T-helper 2 cell treated with Interferon-gamma antibody and Interleukin-4, amounts not matched to agents 100 ng/mL and 5 ng/mL, for 36 hours (primary cell): ENCODE measurements around the gene CAV3. TPM values are rescaled to one million over a fixed set of nuclear protein-coding genes. Genes with fewer than 3 reads are reported as not detected.
"Not testable (repeated sequence)": the region's sequence is repeated elsewhere in the genome, so short reads cannot be mapped to it uniquely, and the experiment has no call there.

Experiments
- intact Hi-C: fragments of 100-400 bp; cut with micrococcal nuclease; formaldehyde crosslinking; loops from one replicate; pipeline ENCODE4 v1.15.1; 2023
- total RNA-seq: library from RNA; stranded (reverse); gene quantifications from 2 replicates; pipeline ENCODE4 v1.2.3, GENCODE V29; 2022

The CAV3 gene
- not detected in 2 replicates for total RNA-seq

DNA sequence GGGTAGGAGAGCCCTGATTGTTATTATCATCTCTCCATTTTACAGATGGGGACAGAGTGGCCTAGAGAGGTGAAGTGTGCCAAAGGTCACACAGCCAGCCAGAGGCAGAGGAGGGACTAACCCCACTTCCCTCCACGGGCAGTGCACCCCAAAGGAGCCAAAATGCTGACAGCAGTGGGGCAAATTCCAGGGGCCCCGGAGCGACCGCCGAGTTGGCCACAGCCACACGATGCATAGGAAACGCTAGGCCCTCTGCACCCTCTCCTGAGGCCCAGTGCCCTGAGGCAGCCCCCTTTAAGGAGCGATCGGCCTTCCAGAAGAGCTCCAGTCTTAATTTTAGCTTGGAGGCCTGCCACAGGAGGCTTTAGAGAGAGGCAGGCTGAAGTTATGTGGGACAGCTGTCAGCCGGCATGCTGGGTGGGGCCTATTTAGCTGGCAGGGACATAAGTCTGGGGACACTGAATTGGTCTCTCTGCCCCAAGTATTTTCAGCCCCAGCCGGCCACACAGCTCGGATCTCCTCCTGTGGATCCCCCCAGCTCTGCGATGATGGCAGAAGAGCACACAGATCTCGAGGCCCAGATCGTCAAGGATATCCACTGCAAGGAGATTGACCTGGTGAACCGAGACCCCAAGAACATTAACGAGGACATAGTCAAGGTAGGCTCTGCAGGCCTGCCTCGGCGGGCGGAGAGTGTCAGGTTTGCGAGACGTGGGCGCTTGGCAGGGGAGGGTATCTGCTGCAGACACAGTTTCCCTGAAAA is at the start of gene CAV3:
TSS of gene CAV3 (plus strand) at position 471 of the 763 bp plus-strand sequence. CDS start at position 546, 75 bp downstream.
- intact Hi-C loops, result no loop called here

DNA sequence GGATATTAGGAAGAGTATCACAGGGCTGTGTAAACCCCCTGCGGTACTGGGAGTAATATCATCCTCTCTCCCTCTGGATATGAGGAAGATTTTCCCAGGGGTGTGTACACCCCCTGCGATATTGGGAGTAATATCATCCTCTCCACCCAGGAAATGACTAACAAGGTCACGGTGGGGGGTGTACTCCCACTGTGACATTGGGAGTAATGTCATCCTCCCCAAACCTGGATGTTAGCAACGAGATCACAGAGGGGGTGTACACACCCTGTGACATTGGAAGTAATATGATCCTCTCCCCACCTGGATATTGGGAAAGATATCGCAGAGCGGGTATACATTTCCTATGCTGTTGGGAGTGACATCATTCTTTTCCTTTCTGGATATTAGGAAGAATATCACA is 48.6 kb upstream of the CAV3 start:
- intact Hi-C loops, result not testable (repeated sequence)

DNA sequence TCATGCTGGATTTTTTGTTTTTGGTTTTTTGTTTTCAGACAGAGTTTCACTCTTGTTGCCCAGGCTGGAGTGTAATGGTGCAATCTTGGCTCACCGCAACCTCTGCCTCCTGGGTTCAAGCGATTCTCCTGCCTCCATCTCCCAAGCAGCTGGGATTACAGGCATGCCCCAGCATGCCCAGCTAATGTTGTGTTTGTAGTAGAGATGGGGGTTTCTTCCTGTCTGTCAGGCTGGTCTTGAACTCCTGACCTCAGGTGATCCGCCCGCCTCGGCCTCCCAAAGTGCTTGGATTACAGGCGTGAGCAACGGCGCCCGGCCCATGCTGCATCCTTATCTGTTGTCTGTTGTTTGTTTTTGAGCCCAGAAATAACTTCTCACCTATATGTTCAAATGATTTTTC is 42.3 kb upstream of the CAV3 start:
- intact Hi-C loops, result not testable (repeated sequence)

DNA sequence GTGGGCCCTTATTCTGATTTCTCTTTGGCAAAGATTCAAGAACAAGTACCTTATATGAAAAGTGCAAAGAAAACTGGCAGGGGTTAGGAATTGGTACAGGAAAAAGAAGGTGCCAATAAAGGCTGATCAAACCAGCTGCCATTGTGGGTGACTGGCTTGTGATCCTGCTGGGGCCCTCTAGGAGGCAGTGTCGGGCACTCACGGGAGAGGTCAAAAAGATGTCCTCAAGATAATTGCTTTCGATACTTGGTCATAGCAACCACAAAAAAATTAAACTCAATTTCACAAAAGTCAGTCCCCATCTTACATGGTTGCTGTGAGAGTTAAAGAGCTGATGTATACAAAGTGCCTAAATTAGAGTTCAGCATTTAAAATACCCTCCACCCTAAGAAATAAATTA is 31.0 kb upstream of the CAV3 start:
- intact Hi-C loops, result no loop called here

DNA sequence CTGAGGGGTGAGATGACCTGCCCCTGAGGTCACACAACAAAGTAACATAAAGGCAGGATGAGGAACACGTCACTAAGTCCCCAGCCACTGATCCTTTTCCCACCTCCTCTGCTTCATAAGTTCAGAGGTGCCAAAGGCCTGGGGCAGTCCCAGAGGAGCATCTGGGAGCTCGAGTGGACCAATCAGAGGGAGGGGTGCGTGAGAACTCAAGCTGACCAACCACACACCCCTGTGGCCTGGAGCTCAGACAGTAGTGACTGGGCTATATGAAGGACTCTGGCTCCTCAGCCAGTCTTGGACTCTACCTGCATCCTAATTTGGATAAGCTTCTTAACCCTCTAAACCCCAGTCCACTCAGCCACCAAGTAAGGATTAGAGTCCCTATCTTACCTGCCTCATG is 28.0 kb upstream of the CAV3 start:
- intact Hi-C loops, result no loop called here

DNA sequence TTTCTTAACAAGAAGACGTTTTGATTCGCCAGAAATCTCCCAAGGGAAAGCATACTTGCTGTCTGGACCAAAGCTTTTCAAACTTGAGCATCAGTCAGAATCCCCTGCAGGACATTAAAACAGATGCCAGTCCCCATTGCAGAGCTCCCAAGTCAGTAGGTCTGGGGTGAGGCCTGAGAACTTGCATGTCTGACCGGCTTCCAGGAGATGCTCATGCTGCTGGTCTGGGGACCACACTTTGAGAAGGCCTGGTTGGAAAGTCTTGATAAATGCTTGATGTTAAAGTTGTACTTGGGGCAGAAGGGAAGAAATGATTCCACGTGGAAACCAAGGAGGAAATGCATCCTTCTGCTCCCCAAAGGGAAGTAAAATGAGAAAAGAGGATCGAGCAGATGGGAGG is 24.3 kb upstream of the CAV3 start:
- intact Hi-C loops, result no loop called here

DNA sequence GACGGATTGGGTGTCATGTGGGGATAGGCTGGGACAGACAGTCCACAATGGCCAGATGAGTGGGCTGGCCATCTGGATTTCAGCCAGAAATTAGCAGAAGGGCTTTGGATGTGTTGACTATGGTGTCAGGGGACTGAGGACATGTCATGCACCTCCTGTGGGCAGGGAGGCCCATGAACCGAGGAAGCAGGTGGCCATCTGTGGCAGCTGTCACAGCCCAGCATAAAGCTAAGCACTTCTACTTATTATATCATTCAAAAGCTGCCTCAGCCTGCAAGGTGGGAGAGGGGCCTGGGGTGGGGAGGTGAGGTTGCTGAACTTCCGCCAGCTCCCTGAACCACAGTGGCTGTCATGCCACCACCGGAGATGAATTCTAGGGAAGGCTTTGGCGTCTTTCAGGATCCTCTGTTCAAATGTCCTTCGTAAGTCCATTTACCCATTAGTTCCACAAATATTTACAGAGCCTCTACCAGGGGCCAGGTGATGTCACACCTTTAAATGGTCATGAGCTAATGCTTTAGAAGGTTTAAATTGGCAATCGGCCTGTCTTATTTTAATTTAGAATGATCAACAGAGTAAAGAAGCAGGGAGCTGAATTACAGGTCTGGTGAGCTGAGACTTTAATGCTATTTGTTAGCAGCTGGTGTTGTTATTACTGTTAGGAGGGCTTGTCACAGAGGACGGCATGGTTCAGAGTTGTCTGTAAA is 23.6 kb upstream of the CAV3 start:
- intact Hi-C loops, result no loop called here

DNA sequence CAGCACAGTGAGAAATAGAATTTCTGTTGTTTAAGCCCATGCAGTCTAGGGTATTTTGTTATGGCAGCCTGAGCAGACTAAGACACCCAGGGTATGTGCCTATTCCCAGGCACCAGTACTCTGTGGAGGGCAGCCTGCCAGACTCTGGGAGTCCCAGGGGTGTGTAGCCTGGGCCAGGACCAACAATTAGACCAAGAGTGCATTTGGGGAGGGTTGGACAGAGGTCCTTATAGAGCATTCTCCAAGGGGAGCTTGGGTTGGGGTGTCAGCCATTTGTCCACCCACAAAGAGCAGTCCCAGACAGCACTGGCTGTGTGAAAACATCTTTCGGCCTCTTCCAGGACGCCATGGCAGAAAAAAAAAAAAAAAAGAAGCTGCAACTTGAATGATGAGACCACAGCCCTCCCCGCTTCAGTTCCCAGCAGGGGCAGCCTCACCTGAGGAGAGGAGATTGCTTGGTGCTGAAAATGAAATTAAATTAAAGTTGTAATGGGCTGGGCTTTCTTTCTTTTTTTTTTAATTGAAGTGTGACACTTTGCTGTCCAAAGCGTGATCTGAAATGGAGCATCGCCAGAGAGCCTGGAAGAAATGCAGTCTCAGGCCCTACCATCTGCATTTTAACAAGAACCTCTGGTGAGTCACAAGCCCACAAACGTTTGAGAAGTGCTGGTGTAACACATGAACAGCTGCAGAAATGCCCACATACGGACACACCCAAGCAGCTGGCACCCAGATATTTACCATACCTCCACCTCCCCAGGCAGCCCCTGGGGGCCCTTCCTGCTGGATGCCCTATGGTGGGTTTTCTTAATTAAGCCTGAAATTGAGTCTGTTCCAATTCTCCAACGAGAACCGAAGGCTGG is 21.3 kb upstream of the CAV3 start:
- intact Hi-C loops, result no loop called here

DNA sequence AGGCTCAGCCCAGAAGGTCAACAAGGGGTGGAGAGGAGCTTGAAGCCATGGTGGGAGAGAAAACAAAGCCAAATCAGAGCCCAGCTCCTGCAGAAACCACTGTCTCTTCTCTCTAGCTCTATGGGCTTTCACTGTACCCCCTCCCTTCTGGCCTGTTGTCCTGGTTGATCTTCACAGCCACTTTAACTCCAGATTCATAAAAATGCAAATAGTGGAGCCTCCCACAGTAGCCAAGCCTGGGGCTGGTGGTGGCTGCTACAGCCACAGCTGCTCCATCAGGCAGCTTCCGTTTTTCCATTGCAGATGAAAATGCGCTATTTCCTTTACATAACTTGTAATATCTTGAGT is 20.7 kb upstream of the CAV3 start:
- intact Hi-C loops, result no loop called here

DNA sequence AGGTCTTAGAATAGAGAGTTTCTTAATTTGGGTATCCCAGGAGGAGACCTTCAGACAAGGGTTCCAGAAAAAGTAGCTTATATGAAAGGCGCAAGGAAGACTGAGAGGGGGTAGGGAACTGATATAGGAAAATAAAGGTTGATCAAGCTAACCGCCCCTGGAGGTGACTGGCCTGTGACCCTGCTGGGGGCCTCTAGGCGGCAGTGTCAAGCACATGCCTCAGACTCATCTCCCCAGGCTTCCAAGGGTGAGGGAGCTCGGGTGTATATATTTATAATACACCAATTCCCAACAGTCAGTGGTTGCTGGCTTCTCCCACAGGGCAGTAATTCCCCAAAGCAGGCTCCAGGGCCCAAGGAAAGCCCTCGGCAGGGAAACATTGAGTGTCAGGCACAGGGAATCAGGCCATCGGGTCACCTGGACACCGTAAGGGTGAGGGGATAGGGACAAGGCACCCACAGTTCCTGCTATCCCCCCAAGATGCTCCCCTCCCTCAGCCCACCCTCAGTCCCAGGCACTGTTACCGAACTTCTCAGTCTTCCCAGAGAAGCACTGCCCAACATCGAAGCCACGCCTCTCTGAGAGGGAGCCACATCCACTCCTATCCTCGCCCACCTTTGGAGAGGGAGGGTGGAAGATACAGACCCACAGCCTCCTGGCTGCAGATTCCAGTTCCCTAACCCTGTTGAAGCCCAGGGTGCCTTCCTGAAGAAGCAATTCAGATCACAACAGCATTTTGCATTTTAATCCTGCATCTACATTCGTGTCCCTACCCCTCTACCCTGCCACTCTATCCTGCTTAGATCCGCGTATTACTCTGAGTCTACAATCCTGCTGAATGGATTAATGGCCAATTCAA is 19.5 kb upstream of the CAV3 start:
- intact Hi-C loops, result no loop called here

DNA sequence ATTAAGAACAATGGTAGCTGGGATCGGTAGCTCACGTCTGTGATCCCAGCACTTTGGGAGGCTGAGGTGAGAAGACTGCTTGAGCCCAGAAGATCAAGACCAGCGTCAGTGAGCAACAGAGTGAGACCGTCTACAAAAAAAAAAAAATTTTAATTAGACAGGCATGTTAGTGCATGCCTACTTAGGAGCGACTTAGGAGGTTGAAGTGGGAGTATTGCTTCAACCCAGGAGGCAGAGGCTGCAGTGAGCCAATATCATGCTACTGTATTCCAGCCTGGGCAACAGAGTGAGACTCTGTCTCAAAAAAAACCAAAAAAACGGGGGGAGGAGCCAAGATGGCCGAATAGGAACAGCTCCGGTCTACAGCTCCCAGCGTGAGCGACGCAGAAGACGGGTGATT is 17.8 kb upstream of the CAV3 start:
- intact Hi-C loops, result not testable (repeated sequence)

DNA sequence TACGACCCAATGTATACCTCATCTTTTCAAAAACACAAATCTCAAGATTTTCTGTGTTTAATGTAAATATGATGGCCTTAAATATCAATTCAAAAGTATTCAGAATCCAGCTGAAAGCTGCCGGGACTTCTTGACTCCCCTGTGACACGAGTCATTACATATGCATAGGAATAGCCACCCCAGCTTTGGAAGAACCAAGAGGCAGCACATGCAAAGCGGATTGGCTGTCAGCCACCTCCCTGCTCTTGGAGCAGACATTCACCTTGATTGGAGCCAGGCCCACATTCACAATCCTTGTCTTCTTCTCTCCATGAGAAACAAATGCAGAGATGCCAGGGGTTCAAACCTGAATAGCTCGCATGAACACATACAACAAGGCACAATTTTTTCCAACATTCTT is 10.8 kb upstream of the CAV3 start:
- intact Hi-C loops, result no loop called here

DNA sequence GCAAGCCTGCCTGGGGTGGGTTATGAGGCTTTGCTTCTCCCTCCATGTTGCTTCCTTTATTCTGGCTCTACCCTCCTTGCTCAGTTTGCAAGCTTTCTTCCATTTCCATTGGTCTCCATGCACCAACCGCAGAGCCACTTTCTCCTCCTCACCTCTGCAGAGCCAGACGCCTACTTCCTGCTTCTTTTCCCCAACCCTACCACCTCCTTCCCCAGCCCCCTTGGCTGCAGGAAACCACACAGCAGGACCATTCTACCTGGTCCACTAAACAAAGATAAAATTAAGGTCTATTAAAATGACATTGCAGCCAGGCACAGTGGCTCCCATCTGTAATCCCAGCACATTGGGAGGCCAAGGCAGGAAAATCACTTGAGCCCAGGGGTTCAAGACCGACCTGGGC is 10.0 kb upstream of the CAV3 start:
- intact Hi-C loops, result no loop called here

DNA sequence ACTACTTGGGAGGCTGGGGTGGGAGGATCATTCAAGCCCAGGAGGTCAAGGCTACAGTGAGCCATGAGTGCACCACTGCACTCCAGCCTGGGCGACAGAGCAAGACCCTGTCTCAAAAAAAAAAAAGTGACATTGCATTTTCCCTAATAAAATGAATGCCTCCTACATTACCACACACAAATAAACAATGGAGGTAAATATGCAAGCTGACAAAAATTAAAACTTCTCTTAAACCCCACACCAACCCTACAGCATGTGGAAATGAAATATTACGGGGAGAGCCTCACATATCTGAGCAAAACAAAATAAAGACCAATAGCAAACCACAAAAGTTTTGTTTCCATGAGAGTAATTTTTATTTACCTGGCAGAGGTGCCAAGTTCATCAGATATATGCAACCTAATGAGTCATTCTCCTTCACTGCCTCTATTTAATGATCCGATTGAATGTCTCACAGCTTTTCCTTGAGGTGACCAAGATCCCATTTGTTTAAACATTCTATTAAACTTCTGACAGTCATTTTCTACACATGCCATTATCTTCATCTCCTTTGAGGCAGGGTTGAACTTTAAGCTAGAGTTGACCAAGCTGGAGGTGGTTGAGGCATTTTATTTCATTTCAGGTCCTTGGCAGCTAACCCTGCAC is 9.4 kb upstream of the CAV3 start:
- intact Hi-C loops, result no loop called here

DNA sequence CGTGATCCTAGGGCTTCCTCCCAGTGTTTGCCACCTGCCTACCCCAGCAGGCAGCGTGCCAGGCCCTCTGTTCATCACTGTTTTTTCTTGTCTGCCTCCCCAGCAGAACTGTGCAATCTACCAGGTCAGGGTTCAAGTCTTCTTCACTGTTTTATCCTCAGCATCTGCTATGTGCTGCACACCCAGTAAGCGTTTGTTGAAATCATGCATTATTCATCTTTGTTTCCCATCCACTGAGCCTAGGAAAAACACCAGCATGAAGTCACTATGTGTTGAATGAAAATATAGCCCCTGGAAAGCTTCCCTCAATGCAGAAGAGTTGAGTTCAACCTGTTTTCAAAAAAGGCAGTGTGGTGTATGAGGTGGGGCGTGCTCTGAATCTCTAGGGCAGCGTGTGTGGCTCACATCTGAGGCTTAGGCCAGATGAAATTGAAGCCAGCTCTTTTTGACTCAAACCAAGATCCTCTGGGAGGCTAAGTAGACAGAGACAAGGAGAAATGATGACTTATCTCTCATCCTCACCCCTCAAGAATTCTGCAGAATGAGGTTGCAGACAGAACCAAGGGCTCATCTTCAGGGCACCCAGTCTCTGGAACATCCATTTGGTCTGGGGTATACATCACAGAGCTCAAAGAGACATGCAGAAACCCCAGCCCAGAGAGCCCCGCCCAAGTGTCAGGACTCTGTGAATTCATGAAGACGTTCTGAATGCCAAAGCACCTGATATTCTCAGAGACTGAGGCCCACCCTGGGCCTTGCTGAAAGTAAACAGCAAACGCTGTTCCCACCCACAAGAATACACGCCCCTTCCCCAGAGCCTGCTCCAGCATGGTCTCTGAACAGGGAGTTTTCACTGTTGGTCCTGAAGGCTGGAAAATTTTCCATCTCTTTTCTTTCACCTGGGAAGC is 5.7 kb upstream of the CAV3 start:
- intact Hi-C loops, result no loop called here

DNA sequence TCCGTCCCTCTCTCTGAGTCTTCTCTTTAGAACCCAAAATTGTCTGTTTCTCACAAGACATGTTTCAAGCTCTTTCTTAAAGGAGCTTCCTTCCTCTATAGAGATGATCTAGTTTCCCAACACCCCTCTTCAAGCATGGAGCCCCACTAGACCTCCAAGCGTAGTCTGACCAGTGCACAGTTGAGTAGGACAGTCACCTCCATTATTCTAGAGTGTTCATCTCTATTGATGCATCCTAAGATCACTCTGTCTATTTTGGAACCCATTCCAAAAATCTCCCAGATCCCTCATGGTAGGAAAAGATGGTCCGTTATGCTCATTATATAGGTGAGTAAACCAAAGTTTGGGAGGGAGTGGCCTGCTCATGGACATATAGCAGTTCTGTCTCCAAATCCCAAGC is 4.1 kb upstream of the CAV3 start:
- intact Hi-C loops, result no loop called here

DNA sequence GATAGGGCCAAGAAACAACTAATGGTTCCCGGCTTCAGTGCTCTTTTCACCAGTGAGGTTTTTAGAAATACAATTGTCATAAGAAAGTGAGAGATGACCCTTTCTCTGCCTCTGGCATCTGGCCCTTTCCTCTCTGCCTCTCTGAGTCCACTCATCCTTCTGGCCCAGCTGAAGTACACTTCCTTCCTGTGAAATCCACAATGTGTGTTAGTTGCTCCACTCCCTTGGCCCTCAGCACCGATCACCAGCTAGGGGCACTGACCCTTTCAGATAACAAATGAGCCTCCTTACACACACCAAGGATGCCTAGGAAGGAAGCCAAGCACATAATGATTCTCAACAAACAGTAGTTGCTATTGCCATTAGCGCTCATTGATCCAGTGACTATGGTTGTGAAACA is 2.9 kb upstream of the CAV3 start:
- intact Hi-C loops, result no loop called here

DNA sequence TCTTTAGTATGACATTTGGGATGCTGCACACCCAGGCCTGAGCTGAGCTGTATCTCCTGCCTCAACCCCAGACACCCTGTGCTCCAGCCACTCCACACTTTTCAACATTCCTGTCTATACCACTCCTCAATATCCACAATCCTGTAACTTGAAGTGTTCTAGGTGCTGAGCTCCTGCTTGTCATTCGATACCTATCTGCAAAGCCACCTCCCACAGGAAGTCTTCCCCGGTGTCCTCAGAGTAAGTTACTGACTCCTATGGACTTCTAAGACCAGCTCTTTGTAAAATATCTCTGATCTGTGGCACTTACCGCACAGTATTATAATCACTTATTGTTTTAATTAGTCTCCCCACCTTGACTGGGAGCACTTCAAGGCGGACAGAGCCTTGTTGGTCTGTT is 1.2 kb upstream of the CAV3 start:
- intact Hi-C loops, result no loop called here

DNA sequence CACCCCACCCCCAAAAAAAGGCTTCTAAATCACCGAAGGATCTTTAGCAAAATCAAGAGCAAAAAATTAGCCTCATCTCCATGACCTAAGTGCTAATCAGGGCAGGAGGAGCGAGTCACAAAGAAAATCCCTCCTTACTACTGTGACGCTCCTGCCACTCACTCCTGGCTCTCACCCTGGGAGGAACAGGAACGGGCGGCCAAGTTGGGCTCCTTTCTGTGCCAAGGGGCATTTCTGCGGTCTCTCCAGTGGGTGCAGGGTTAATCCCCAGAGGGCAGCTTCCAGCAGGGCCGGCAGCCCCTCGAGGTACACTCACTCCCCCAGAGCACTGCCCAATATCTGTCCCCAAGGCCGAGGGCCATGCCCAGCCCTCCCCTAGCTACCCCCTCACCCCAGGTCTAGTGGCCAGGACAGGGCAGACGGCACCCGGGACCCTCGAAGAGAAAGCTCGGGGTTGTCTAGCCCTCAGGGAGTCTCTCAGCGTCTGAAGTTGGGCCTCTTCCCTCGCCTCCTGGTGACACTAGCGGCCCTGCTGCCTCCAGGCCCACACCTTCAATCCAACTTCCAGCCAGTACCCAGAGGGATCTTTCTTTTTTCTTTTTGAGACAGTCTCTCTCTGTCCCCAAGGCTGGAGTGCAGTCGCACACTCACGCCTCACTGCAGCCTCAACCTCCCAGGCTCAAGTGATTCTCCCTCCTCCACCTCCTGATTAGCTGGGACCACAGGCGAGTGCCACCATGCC is 706 bp downstream of the CAV3 start:
- intact Hi-C loops, result no loop called here
